ENCODE data around the gene TRMO. TPM values are rescaled to one million over a fixed set of nuclear protein-coding genes. Genes with fewer than 3 reads are reported as not detected.

Gene TRMO
- total RNA-seq, 1 experiment from 2014 or later = 10.0 TPM

DNA sequence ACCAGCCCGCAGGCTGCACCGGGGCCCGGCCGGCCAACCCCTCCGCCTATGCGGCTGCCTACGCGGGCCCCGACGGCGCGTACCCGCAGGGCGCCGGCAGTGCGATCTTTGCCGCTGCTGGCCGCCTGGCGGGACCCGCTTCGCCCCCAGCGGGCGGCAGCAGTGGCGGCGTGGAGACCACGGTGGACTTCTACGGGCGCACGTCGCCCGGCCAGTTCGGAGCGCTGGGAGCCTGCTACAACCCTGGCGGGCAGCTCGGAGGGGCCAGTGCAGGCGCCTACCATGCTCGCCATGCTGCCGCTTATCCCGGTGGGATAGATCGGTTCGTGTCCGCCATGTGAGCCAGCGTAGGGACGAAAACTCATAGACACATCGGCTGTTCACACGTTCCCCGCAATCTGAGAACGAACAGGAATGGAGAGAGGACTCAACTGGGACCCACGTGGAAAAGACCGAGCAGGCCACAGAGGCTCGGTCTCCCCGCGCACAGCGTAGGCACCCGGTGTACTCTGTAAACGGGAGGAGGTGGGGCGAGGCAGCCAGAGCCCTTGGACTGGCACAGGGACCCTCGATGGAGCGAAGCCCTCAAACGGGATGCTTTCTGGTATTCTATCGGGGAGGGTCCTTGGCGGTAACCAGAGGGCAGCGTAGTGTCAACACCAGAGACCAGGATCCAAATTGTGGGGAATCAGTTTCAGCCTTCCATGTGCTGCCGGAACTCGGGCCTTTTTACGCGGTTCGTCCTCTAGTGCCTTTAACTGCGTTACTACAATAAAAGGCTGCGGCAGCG is 67.4 kb downstream of the TRMO start:
- H3K36me3 ChIP-seq (ENCODE audit: control insufficient read depth, insufficient read depth, low read length) = no peaks in the 10 kb centered on the region
- no peak overlapping the region for H3K4me3 ChIP-seq (ENCODE audit: low read depth, low read length)
- no peaks in the 10 kb centered on the region for H3K4me1 ChIP-seq
- intact Hi-C loops (cut with micrococcal nuclease; ENCODE audit: unreplicated experiment) = no loop called here
- ChIA-PET CTCF (no interaction called here), POLR2A (no interaction called here)
- Mint-ChIP-seq H3K27ac (ENCODE audit: unreplicated experiment) (no peak overlapping the region), H3K27me3 (ENCODE audit: insufficient read depth, unreplicated experiment) (no peaks in the 10 kb centered on the region), H3K9me3 (ENCODE audit: unreplicated experiment) (no peaks in the 10 kb centered on the region), H3K4me3 (ENCODE audit: unreplicated experiment) (no peak overlapping the region), H3K36me3 (ENCODE audit: insufficient read depth, unreplicated experiment) (no peaks in the 10 kb centered on the region), H3K4me1 (ENCODE audit: low read depth, unreplicated experiment) (no peaks in the 10 kb centered on the region)
- TF ChIP-seq, protein P1, sequence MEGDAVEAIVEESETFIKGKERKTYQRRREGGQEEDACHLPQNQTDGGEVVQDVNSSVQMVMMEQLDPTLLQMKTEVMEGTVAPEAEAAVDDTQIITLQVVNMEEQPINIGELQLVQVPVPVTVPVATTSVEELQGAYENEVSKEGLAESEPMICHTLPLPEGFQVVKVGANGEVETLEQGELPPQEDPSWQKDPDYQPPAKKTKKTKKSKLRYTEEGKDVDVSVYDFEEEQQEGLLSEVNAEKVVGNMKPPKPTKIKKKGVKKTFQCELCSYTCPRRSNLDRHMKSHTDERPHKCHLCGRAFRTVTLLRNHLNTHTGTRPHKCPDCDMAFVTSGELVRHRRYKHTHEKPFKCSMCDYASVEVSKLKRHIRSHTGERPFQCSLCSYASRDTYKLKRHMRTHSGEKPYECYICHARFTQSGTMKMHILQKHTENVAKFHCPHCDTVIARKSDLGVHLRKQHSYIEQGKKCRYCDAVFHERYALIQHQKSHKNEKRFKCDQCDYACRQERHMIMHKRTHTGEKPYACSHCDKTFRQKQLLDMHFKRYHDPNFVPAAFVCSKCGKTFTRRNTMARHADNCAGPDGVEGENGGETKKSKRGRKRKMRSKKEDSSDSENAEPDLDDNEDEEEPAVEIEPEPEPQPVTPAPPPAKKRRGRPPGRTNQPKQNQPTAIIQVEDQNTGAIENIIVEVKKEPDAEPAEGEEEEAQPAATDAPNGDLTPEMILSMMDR (IDR thresholded peaks at IDR 0.05; ENCODE audit: insufficient read depth in 1 of 2, low read depth in 1 of 2, low read length in 1 of 2, severe bottlenecking in 1 of 2, unreplicated experiment in 1 of 2) = no peak
- BruUV-seq (replicated peaks) = no TSS peak
- H3K9me3 ChIP-seq = no peaks in the 10 kb centered on the region
- DNase-seq = no peak
- no peaks in the 10 kb centered on the region for H3K27me3 ChIP-seq (replicated peaks; ENCODE audit: control insufficient read depth, insufficient read depth, low read length)

Other genes starting within 250 kb of the TRMO start
- gene XPA, start 225.2 kb downstream of the TRMO start, total RNA-seq (2022) = 15.6 and 18.8 TPM in 2 replicates
- gene FOXE1, start 69.3 kb downstream of the TRMO start, total RNA-seq (2022) = not detected in 2 replicates
- gene HEMGN, start 15.7 kb upstream of the TRMO start, total RNA-seq (2022) = not detected in 2 replicates
- 299 and 317 TPM in 2 replicates for gene ANP32B, start 60.8 kb upstream of the TRMO start, total RNA-seq (2022)
- 68.7 and 71.7 TPM in 2 replicates for gene NANS, start 134.2 kb upstream of the TRMO start, total RNA-seq (2022)
- 30.3 and 34.5 TPM in 2 replicates for gene TRIM14, start 196.7 kb upstream of the TRMO start, total RNA-seq (2022)

Data from Caco-2 (cell line).